AG09309 (cell line): ENCODE measurements around the gene YES1.

Experiments
- DNase-seq: peaks from one replicate; pipeline ENCODE4 v3.0.0-alpha.2; 2010; ENCODE audit warnings: low read depth
- H3K4me3 ChIP-seq: 2 replicates; pipeline ENCODE4 v1.5.1; 2011; ENCODE audit warnings: mild to moderate bottlenecking, low read depth, low read length, moderate library complexity; ENCODE audit not compliant: control insufficient read depth
- TF ChIP-seq, protein P1 (sequence below): IDR thresholded peaks from 2 replicates; pipeline ENCODE4 v1.5.1; 2011; ENCODE audit warnings: mild to moderate bottlenecking, low read depth, low read length, inconsistent platforms; ENCODE audit not compliant: insufficient read depth, control insufficient read depth; ENCODE audit errors: missing control alignments

YES1 gene

DNA sequence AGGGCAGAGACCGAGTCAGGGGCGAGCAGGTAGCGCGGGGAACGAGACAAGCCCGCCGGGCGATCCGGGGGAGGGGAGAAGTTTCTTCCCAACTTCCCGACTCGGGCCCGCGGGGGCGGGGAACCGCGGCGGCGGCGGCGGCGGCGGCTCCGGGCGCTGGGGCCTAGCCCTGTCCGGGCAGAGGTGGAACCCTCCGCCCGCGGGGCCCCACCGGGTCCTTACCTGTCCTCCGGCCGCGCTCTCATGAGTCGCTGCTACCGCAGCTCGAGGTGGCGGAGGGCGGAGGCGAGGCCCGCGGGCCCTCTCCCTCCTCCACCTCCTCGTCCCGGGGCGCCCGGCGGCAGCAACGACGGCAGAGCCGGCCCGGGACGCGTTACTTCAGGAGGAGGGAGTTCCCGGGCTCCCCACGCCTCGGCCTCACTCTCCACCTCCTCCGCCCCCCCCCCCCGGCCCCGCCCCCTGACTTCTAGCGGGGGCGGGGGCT lies at the start of gene YES1:
YES1 (minus strand) TSS at position 351 of the 484 bp plus-strand sequence. CDS start 55,415 bp downstream, outside the sequence.
- no peak for DNase-seq
- TF ChIP-seq, protein P1, sequence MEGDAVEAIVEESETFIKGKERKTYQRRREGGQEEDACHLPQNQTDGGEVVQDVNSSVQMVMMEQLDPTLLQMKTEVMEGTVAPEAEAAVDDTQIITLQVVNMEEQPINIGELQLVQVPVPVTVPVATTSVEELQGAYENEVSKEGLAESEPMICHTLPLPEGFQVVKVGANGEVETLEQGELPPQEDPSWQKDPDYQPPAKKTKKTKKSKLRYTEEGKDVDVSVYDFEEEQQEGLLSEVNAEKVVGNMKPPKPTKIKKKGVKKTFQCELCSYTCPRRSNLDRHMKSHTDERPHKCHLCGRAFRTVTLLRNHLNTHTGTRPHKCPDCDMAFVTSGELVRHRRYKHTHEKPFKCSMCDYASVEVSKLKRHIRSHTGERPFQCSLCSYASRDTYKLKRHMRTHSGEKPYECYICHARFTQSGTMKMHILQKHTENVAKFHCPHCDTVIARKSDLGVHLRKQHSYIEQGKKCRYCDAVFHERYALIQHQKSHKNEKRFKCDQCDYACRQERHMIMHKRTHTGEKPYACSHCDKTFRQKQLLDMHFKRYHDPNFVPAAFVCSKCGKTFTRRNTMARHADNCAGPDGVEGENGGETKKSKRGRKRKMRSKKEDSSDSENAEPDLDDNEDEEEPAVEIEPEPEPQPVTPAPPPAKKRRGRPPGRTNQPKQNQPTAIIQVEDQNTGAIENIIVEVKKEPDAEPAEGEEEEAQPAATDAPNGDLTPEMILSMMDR, result no peak
- peak within 1 kb of the TSS; percentile 95 for H3K4me3 ChIP-seq

DNA sequence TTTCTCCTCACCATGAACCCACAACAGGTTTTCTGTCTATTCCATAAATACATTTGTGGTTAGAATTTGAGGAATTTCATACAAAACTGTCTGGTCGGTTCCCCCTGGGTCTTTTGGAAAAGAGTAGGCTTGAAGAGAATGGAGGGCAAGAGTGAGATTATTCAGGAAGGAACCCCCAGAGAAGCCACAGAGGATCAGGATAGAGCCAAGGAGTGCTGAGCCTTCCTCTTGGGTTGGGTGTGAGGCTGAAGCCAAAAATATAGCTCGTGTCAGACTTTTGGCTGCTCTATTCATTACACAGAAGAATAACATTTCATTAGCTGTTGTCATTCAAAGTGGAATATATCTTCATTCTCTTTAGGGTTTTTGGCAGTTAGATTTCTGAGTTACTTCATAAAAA lies 45.9 kb upstream of the YES1 start:
- TF ChIP-seq, protein P1, result no peak
- no peak overlapping the region for H3K4me3 ChIP-seq
- no peak for DNase-seq

DNA sequence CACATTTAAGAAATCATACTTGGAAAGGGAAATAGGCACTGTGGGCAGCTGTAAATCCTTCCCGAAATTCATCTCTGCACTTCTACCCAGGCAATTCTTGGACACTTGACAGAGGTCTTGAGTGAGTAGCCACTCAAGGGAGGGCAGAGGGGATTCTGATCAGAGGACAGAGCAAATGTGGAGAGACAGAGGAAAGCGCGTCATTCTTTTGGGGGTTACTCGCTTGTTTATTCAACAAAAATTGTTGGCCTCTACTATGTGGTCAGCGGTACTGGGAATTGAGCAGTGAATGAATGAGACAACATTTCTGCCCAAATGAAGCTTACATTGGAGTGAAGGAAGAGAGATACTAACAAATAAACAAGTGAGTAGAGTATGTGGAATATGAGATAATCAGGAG lies 41.4 kb upstream of the YES1 start:
- no peak overlapping the region for H3K4me3 ChIP-seq
- DNase-seq, result no peak
- TF ChIP-seq, protein P1, result no peak

DNA sequence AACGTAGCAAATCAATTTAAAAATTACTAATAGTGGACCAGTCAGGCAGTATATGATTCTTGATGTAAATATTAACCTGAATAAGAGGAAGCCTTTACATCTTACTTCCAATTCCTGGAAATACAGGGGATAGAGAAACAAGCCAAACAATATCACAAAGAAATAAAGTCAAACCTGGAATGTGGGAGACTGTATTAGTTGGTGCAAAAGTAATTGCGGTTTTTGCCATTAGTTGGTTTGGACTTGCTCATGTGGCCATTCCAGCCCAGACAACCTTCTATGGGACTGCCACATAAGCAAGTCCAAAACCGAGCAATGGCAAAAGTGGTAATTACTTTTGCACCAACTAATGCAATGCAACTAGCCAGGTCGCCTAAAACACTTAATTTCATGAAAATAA lies 38.9 kb upstream of the YES1 start:
- H3K4me3 ChIP-seq, result no peak overlapping the region
- no peak for DNase-seq
- TF ChIP-seq, protein P1, result no peak

DNA sequence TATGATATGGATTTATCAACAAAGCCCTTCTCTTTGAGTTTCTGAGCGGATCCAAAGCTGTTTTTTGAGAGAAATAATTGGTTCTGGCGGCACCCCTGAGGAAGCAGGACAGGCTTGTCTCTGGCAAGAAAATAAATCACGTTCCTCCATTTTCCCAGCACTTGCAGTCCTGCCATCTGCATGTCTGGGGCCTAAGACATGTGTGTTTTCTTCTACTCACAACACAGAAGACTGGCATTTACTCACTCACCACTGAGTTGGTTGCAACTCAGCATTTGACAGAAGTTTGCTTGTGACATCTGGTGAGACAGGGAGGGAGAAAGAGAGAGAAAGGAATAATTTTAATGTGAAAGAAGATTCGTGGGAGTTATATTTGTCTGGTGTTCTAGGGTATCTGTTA lies 37.0 kb upstream of the YES1 start:
- no peak for DNase-seq
- H3K4me3 ChIP-seq, result no peak overlapping the region
- TF ChIP-seq, protein P1, result no peak

DNA sequence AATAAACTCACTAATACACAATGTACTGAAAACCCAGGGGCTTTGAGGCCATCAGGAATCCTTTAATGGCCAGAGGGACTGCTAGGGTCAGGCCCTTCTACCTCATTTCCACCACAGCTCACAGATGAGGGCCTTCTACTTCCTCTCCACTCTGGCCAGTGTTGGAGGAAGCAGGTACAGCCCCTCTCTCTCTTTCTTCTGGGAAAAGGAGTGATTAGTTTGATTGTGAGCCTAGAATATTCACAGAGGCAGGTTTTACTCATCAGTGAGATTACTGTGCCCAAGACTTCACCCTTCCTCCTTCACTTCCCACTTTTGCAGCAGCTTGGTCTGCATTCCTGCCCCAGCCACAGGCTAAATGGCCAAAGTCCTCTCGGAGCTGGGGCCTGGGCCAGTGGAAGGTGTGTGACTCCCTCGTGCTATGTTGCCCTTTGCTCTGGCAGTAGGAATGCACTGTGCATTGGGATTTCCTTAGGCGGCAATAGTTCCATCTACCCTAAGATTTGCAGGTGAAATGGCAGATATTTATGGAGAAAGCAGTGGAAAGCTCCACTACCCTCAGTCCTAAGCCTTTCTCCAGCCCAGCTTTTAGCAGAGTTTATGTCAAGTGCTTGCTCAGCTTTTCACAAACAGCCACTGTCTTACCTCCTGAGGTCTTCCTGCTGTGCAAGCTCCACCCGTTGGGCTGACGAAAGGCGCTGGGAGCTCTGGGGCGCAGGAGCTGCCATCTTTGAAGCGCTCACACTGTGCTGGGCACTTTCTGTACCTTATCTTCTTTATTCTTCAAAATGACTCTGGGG lies 36.2 kb upstream of the YES1 start:
- H3K4me3 ChIP-seq, result no peak overlapping the region
- no peak for DNase-seq
- TF ChIP-seq, protein P1, result no peak
